ENCODE data around the gene HES1. TPM values are rescaled to one million over a fixed set of nuclear protein-coding genes. Genes with fewer than 3 reads are reported as not detected.

Gene HES1
- total RNA-seq, 6 experiments from 2014 or later = 12.9 to 40.3 (median 23.4) TPM

DNA sequence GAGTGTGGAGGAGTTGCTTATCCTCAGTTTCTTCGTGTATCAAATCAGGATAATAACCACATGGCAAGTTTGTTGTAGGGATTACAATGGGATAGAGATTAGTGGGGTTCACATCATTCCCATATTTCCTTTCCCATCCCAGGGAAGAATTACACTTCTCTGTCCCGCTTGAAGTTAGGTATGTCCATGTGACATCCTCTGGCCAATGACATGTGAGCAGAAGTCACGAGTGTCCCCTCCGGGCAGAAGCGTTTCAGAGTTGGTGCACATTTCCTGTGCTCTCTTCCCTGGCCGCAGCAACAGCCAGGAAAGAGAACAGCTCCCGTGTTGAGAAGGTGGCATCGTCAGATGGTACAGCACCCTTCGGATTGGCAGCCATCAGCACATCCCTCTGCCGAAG lies 36.7 kb upstream of the HES1 start:
- H3K4me3 ChIP-seq = no peak overlapping the region
- ATAC-seq (no peak), DNase-seq (no peak)
- intact Hi-C loops (cut with DNase I) = no loop called here
- WGBS (ENCODE audit: insufficient coverage, low coverage, low lambda C conversion rate, missing lambda C conversion rate) = 64% methylated on average over 3 of the region's 10 CpGs
- H3K9me3 ChIP-seq = no peaks in the 10 kb centered on the region
- no peaks in the 10 kb centered on the region for H3K27me3 ChIP-seq
- no peak for TF ChIP-seq POLR2A (IDR thresholded peaks at IDR 0.05)
- TF ChIP-seq, protein P1, sequence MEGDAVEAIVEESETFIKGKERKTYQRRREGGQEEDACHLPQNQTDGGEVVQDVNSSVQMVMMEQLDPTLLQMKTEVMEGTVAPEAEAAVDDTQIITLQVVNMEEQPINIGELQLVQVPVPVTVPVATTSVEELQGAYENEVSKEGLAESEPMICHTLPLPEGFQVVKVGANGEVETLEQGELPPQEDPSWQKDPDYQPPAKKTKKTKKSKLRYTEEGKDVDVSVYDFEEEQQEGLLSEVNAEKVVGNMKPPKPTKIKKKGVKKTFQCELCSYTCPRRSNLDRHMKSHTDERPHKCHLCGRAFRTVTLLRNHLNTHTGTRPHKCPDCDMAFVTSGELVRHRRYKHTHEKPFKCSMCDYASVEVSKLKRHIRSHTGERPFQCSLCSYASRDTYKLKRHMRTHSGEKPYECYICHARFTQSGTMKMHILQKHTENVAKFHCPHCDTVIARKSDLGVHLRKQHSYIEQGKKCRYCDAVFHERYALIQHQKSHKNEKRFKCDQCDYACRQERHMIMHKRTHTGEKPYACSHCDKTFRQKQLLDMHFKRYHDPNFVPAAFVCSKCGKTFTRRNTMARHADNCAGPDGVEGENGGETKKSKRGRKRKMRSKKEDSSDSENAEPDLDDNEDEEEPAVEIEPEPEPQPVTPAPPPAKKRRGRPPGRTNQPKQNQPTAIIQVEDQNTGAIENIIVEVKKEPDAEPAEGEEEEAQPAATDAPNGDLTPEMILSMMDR (IDR thresholded peaks at IDR 0.05) = no peak
- H3K4me1 ChIP-seq = peaks cover 0 to 66% (median 31%) of the 10 kb centered on the region in 4 donors
- no peaks in the 10 kb centered on the region for H3K36me3 ChIP-seq
- no peak overlapping the region for H3K27ac ChIP-seq

DNA sequence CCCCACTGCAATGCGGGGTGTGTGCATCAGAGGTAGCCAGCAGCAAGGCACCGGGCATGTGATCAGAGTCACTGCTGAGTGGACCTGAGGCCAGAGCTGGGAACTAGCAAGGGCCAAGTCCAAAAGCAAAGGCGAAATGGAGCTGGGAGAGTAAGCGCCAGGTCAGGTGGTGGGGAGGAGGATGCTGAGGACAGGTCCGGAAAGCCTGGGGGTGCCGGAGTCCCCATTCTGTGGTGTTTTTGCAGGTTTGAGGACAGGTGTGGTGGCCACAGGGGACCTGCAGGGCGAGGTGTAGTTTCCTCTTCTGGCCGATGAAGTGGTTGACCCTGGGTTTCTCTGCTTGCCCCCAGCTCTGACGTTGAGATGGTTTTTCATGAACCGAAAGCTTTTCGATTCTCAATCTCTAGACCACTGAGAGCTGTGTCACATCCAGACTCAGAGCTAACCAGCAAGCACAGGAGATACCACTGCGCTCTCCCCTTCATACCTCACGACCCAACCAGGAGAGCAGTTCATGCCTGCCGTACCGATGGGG lies 35.0 kb upstream of the HES1 start:
- no peaks in the 10 kb centered on the region for H3K36me3 ChIP-seq
- peak; percentile 78 to 94 (median 92) for DNase-seq
- no peaks in the 10 kb centered on the region for H3K9me3 ChIP-seq
- ATAC-seq = peak; percentile 60 to 77 (median 67)
- H3K27me3 ChIP-seq = no peaks in the 10 kb centered on the region
- intact Hi-C loops (cut with DNase I) = no loop called here
- TF ChIP-seq, protein P1 (IDR thresholded peaks at IDR 0.05) = no peak
- no peak for TF ChIP-seq POLR2A (IDR thresholded peaks at IDR 0.05)
- peaks cover 0 to 57% (median 31%) of the 10 kb centered on the region in 4 donors for H3K4me1 ChIP-seq
- H3K4me3 ChIP-seq = peak overlapping the region; percentile 13 to 44 (median 38)
- 42% methylated on average over 9 of the region's 15 CpGs for WGBS (ENCODE audit: insufficient coverage, low coverage, low lambda C conversion rate, missing lambda C conversion rate)
- H3K27ac ChIP-seq = peak overlapping the region; percentile 62 to 87 (median 69)

DNA sequence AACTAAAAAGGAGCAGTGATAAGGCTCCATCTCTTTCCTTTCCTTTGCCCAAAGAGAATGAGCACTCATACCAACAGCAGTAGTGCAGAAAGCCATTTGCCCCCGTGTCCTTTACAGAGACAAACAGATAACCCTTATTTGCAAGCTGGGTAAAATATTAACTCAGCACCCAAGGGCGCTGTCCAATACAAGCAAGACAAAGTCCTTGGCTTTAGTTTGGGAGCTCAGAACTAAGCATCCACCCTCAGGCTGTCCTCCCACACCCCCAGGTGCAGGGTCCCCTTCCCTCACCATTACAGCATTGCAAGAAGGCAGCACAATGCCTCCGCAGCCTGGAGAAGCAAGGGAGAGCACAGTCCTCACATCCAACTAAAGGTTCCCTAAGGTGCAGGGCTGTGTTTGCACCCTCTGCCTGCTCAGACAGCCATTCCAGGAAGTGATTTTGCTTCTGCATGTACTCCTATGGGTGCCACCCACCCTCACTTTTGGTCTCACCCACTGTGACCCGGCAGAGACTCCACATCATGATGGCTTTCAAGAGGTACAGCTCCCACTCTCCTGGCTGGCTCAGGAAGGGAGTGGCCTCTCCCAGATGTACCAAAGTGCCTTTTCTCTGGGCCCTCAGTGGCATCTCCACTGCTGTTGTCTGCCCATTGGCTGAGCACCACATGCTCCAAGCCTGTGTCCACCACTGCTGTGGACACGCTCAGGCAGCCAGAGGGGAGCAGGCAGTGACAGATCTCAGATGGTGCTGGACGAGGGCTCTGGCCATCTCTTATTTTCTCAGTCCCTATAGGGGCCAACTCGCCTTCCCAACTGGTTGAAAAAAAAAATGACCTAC lies 34.1 kb upstream of the HES1 start:
- H3K4me1 ChIP-seq = peaks cover 0 to 51% (median 27%) of the 10 kb centered on the region in 4 donors
- ATAC-seq (peak; percentile 66 to 80 (median 74)), DNase-seq (peak; percentile 45 to 87 (median 78))
- no peaks in the 10 kb centered on the region for H3K27me3 ChIP-seq
- 21% methylated on average over 5 of the region's 7 CpGs for WGBS (ENCODE audit: insufficient coverage, low coverage, low lambda C conversion rate, missing lambda C conversion rate)
- H3K9me3 ChIP-seq = no peaks in the 10 kb centered on the region
- peak overlapping the region; percentile 13 to 44 (median 38) for H3K4me3 ChIP-seq
- no peaks in the 10 kb centered on the region for H3K36me3 ChIP-seq
- H3K27ac ChIP-seq = peak overlapping the region; percentile 62 to 87 (median 69)
- TF ChIP-seq POLR2A (IDR thresholded peaks at IDR 0.05) = peak; percentile 48
- TF ChIP-seq, protein P1 (IDR thresholded peaks at IDR 0.05) = no peak
- intact Hi-C loops (cut with DNase I) = no loop called here

DNA sequence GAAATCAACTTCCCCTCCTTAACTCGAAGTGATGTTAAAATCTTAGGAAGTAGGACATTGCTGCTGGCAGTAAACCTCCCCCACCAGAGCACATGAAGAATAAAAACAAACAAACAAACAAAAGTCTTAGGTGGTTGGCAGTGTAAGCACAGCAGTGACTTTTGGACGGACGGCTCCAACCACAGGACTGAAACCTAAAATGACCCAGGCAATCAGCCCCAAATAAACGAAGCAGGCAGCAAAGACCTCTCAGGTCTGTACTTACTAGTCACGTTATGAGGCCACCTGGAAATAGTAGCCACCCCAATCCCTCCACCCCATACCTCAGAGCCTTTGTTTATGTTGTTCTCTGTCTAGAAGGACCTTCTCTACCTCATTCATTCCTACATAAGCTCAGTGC lies 33.5 kb upstream of the HES1 start:
- WGBS (ENCODE audit: insufficient coverage, low coverage, low lambda C conversion rate, missing lambda C conversion rate) = 29% methylated on average over 3 of the region's 5 CpGs
- Histone ChIP-seq H3K4me3 (peak overlapping the region in 1 of 3 donors; percentile 13), H3K27ac (peak overlapping the region; percentile 21 to 87 (median 69)), H3K36me3 (no peaks in the 10 kb centered on the region), H3K27me3 (no peaks in the 10 kb centered on the region), H3K9me3 (no peaks in the 10 kb centered on the region), H3K4me1 (peaks cover 0 to 45% (median 25%) of the 10 kb centered on the region in 4 donors)
- intact Hi-C loops (cut with DNase I) = no loop called here
- TF ChIP-seq, protein P1 (IDR thresholded peaks at IDR 0.05) = no peak
- no peak for TF ChIP-seq POLR2A (IDR thresholded peaks at IDR 0.05)
- peak; percentile 37 to 63 (median 56) for ATAC-seq
- peak in 1 of 3 donors; percentile 71 for DNase-seq

Data from right lobe of liver (tissue), 6 donors.